DMS 273 treated with DMSO at 0.1 percent for 48 hours (cell line): ENCODE results near the gene ZIC3.
"Not testable (repeated sequence)": the region's sequence is repeated elsewhere in the genome, so short reads cannot be mapped to it uniquely, and the experiment has no call there.

Experiments
- DNase-seq: peaks from one replicate; lab custom pipeline; 2025; lab: John Stamatoyannopoulos, UW

Gene ZIC3

GRCh38 chrX:137565921-137566745 lies at the start of gene ZIC3:
Gene ZIC3 (plus strand): TSS chrX:137566127. CDS start chrX:137566692, 565 bp downstream.
- DNase-seq = peak; percentile 37

- no peak for DNase-seq
Measured at GRCh38 chrX:137519459-137519858, 46.5 kb upstream of the ZIC3 start.

- no peak for DNase-seq
Measured at GRCh38 chrX:137545711-137546651, 19.9 kb upstream of the ZIC3 start.

DNA sequence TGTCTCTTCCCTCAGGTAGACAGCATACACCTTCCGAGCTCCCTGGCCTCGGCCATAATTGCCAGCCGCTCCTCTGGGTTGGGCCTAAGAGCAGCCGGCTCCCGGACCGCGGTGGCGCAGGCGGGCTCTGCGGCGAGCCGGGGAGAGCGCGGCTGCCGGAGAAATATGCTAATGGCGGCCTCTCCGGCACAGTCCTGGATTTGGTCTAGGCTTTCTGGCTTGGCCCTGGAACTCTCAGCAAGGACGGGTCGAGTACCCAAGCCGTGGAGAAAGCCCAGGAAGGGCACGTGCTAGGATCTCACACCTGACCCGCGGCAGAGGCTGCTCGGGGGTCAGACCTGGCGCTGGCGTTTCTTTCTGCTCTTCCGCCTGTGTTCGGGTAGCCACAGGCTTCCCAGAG lies 18.6 kb upstream of the ZIC3 start:
- no peak for DNase-seq

DNA sequence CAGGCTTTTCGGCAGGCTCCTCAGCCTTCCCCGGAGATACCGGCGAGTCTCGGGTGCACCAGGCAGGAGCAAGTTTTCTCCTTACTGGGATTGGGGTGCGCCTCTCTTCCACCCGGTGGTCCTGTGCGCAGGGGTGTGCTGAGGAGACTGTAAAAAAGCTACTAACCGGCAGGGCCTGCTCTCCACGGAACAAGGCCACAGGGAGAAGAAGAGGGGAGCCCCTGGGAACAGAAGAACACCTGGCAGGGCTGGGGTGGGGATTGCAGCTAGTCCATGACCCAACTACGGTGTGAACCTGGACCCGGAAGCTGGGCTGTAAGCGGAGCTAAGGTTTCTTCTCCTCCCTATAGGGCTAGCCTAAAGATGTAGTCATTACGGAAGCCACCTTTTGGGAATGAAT lies 17.7 kb upstream of the ZIC3 start:
- DNase-seq = no peak

GRCh38 chrX:137549073-137549472 lies 16.9 kb upstream of the ZIC3 start:
- DNase-seq = no peak

DNA sequence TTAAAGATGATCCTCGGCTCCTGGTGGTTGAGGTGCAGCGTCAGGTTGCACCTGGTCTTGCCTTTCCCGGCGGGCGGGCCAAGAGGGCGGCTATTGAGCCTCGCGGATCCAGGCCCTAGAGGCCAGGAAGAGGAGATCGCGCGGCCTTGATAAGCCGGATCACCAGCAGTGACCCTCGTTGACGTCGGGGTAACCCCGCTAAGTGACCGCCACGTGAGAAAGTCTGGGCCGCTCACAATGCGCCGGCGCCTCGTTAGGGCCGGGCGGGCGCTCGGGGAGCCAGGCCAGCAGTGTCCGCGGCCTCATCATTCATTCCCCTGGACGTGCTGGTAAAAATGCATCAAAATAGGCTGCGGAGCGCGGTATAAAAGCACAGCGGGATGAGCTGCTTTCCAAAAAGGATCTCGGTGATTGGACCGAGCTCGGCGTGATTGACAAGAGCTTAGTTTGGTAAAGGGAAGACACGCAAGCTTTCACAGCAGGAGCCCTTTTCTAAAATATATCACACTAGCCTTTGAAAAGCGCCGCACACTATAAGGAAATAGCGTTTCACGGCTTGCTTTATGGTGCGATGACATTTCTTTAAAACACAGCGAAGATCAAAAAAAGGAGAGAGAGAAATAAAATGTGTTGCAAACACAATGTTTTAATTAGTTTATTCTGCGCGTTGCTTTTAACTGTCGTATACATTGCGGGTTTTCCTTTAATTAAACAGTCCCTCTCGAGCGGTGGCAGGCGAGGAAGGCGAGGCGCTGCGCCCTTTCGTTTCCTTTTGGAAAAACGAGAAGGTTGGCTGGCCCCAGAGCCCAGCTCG lies 15.9 kb upstream of the ZIC3 start:
- no peak for DNase-seq

GRCh38 chrX:137550665-137551261 lies 15.2 kb upstream of the ZIC3 start:
- no peak for DNase-seq

- DNase-seq = not testable (repeated sequence)
Measured at GRCh38 chrX:137552098-137552497, 13.8 kb upstream of the ZIC3 start.

GRCh38 chrX:137562096-137562495 lies 3.8 kb upstream of the ZIC3 start:
- DNase-seq = no peak

GRCh38 chrX:137563681-137564651 lies 2.0 kb upstream of the ZIC3 start:
- no peak for DNase-seq

- DNase-seq = no peak
Measured at GRCh38 chrX:137565318-137565904, 516 bp upstream of the ZIC3 start.

DNA sequence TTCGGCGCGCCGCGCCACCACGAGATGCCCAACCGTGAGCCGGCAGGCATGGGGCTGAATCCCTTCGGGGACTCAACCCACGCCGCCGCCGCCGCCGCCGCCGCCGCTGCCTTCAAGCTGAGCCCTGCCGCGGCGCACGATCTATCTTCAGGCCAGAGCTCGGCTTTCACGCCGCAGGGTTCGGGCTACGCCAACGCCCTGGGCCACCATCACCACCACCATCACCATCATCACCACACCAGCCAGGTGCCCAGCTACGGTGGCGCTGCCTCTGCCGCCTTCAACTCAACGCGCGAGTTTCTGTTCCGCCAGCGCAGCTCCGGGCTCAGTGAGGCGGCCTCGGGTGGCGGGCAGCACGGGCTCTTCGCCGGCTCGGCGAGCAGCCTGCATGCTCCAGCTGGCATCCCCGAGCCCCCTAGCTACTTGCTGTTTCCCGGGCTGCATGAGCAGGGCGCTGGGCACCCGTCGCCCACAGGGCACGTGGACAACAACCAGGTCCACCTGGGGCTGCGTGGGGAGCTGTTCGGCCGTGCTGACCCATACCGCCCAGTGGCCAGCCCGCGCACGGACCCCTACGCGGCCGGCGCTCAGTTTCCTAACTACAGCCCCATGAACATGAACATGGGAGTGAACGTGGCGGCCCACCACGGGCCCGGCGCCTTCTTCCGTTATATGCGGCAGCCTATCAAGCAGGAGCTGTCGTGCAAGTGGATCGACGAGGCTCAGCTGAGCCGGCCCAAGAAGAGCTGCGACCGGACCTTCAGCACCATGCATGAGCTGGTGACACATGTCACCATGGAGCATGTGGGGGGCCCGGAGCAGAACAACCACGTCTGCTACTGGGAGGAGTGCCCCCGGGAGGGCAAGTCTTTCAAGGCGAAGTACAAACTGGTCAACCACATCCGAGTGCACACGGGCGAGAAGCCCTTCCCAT lies 1.1 kb downstream of the ZIC3 start:
- DNase-seq = no peak

- no peak for DNase-seq
Measured at GRCh38 chrX:137567682-137568232, 1.8 kb downstream of the ZIC3 start.

GRCh38 chrX:137568741-137569469 lies 3.0 kb downstream of the ZIC3 start:
- DNase-seq = no peak

- DNase-seq = no peak
Measured at GRCh38 chrX:137569470-137569891, 3.6 kb downstream of the ZIC3 start.

DNA sequence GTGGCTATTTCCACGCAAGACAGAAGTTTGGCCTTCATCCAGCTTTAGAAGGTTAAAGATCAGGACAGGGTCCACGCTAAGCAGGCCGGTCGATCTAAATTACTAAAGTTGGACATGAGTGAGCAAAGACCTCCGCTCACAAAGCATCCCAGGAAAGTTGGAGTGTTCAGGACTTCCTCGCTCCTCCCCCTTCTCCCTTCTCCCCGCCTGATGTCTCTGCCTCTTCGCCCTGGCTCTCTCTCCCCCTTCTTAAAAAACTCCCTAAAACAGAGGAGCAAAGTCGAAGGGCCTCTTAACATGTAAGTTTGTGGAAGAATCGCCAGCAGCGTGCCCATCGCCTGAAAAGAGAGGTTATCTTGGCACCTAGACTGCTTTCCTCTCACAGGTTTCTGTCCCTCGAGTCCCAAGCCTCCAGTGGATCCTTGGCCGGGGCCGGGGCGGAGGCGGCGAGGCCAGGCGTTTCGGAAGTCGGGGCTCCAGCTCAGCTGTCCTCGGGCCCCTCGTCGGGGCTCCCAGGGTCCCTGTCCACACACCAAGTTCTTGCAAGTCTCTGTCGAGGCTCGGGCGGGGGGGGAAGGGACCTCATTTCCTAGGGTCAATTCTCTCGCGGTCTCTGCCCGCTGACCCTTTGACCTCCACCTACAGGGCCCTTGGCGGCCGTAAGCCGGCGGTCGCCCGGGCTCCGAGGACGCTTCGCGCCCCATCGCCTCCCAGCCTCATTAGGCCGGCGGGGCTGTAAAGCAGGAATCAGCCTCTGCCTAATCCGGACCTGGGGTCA lies 7.6 kb downstream of the ZIC3 start:
- no peak for DNase-seq
